Measurements from ENCODE around the gene MINDY4. TPM values are rescaled to one million over a fixed set of nuclear protein-coding genes. Genes with fewer than 3 reads are reported as not detected.

Gene MINDY4
- total RNA-seq, 1 experiment from 2014 or later = 1.8 TPM

- CTCF ChIA-PET = interaction anchor here (0.6 to 2.0 kb wide), 6 partner anchors 20 to 352 kb away, joined by 3 to 10 read pairs (median 5); no protein-coding TSS in a partner anchor
- DNase-seq (ENCODE audit: low spot score) (no peak), ATAC-seq (no peak)
- no peaks in the 10 kb centered on the region for H3K36me3 Mint-ChIP-seq
- H3K27me3 Mint-ChIP-seq (ENCODE audit: low read depth) = peaks cover 8% of the 10 kb centered on the region; the same call in 1 of the 2 replicates
- POLR2A ChIA-PET = no interaction called here
- no peaks in the 10 kb centered on the region for H3K9me3 Mint-ChIP-seq
- TF ChIP-seq, protein P1, sequence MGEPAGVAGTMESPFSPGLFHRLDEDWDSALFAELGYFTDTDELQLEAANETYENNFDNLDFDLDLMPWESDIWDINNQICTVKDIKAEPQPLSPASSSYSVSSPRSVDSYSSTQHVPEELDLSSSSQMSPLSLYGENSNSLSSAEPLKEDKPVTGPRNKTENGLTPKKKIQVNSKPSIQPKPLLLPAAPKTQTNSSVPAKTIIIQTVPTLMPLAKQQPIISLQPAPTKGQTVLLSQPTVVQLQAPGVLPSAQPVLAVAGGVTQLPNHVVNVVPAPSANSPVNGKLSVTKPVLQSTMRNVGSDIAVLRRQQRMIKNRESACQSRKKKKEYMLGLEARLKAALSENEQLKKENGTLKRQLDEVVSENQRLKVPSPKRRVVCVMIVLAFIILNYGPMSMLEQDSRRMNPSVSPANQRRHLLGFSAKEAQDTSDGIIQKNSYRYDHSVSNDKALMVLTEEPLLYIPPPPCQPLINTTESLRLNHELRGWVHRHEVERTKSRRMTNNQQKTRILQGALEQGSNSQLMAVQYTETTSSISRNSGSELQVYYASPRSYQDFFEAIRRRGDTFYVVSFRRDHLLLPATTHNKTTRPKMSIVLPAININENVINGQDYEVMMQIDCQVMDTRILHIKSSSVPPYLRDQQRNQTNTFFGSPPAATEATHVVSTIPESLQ (CRISPR knock-in tag; IDR thresholded peaks at IDR 0.05) = no peak
- TF ChIP-seq, protein P2, sequence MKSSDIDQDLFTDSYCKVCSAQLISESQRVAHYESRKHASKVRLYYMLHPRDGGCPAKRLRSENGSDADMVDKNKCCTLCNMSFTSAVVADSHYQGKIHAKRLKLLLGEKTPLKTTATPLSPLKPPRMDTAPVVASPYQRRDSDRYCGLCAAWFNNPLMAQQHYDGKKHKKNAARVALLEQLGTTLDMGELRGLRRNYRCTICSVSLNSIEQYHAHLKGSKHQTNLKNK (CRISPR knock-in tag; IDR thresholded peaks at IDR 0.05) = no peak
- TF ChIP-seq ZBTB21 (CRISPR knock-in tag; IDR thresholded peaks at IDR 0.05; ENCODE audit: borderline replicate concordance) = no peak
- TF ChIP-seq FOXP1 (CRISPR knock-in tag; IDR thresholded peaks at IDR 0.05; ENCODE audit: borderline replicate concordance) = no peak
- no peak for TF ChIP-seq HMGXB4 (CRISPR knock-in tag; IDR thresholded peaks at IDR 0.05)
- TF ChIP-seq, protein P3, sequence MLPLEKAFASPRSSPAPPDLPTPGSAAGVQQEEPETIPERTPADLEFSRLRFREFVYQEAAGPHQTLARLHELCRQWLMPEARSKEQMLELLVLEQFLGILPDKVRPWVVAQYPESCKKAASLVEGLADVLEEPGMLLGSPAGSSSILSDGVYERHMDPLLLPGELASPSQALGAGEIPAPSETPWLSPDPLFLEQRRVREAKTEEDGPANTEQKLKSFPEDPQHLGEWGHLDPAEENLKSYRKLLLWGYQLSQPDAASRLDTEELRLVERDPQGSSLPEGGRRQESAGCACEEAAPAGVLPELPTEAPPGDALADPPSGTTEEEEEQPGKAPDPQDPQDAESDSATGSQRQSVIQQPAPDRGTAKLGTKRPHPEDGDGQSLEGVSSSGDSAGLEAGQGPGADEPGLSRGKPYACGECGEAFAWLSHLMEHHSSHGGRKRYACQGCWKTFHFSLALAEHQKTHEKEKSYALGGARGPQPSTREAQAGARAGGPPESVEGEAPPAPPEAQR (CRISPR knock-in tag; IDR thresholded peaks at IDR 0.05) = no peak
- H3K4me1 Mint-ChIP-seq = peaks cover 4% of the 10 kb centered on the region
- no peak overlapping the region for H3K27ac Mint-ChIP-seq
- H3K4me3 Mint-ChIP-seq = peak overlapping the region; percentile 79
Measured at GRCh38 chr7:30770845-30771173, 408 bp upstream of the MINDY4 start.

- TF ChIP-seq CREM (CRISPR knock-in tag; IDR thresholded peaks at IDR 0.05) (0 out of 2 replicates have a peak, but pooled peaks have one; percentile 8), ZNF317 (CRISPR knock-in tag; IDR thresholded peaks at IDR 0.05; ENCODE audit: borderline replicate concordance, low read depth) (no peak)
- peaks cover 8% of the 10 kb centered on the region; the same call in 1 of the 2 replicates for H3K27me3 Mint-ChIP-seq (ENCODE audit: low read depth)
- no peaks in the 10 kb centered on the region for H3K9me3 Mint-ChIP-seq
- H3K27ac Mint-ChIP-seq = no peak overlapping the region
- ChIA-PET CTCF (interaction anchor here (1.0 to 2.0 kb wide), 4 partner anchors 12 to 166 kb away, joined by 3 to 10 read pairs (median 5); no protein-coding TSS in a partner anchor), POLR2A (no interaction called here)
- H3K4me3 Mint-ChIP-seq = peak overlapping the region; percentile 79
- DNase-seq (ENCODE audit: low spot score) = no peak
- ATAC-seq = no peak
- H3K36me3 Mint-ChIP-seq = no peaks in the 10 kb centered on the region
- H3K4me1 Mint-ChIP-seq = peaks cover 4% of the 10 kb centered on the region
Measured at GRCh38 chr7:30771880-30772425, 736 bp downstream of the MINDY4 start.

GRCh38 chr7:30772984-30773383, 1.8 kb downstream of the MINDY4 start:
- no peaks in the 10 kb centered on the region for H3K36me3 Mint-ChIP-seq
- ChIA-PET POLR2A (no interaction called here), CTCF (interaction anchor here (1.0 to 2.0 kb wide), 2 partner anchors 91 to 165 kb away, joined by 3 to 7 read pairs; partner anchors contain the start of gene CRHR2)
- H3K4me1 Mint-ChIP-seq = peaks cover 4% of the 10 kb centered on the region
- no peaks in the 10 kb centered on the region for H3K9me3 Mint-ChIP-seq
- ATAC-seq = no peak
- no peak overlapping the region for H3K27ac Mint-ChIP-seq
- no peak for TF ChIP-seq GABPB1 (CRISPR knock-in tag; IDR thresholded peaks at IDR 0.05)
- no peak overlapping the region for H3K4me3 Mint-ChIP-seq
- peaks cover 7% of the 10 kb centered on the region; the same call in 1 of the 2 replicates for H3K27me3 Mint-ChIP-seq (ENCODE audit: low read depth)
- no peak for DNase-seq (ENCODE audit: low spot score)

DNA sequence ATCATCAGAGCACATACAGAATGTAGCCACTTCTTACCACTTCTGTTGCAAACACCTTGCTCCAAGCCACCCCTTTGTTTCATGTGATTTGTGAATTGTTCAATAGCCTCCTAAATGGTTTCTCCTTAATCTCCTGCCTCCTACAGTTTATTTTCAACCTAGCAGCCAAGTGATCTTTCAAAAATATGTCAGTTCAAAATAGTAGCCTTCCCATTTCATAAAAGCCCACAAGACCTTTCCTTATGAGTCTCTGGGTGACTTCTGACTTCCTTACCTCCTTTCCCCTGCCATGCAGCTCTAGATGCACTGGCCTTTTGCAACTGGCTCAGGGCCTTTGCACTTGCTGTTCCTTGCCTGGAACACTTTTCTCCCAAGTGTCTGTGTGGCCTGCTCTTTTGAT, 4.8 kb downstream of the MINDY4 start:
- Mint-ChIP-seq H3K4me1 (peaks cover 4% of the 10 kb centered on the region), H3K9me3 (no peaks in the 10 kb centered on the region), H3K4me3 (no peak overlapping the region), H3K27me3 (ENCODE audit: low read depth) (no peaks in the 10 kb centered on the region), H3K36me3 (no peaks in the 10 kb centered on the region), H3K27ac (no peak overlapping the region)
- POLR2A ChIA-PET = no interaction called here
- ATAC-seq (no peak), DNase-seq (ENCODE audit: low spot score) (no peak)
- CTCF ChIA-PET = no interaction called here
- TF ChIP-seq NFATC4 (CRISPR knock-in tag; IDR thresholded peaks at IDR 0.05) = no peak
- no peak for TF ChIP-seq ELF4 (CRISPR knock-in tag; IDR thresholded peaks at IDR 0.05; ENCODE audit: low read depth)
- TF ChIP-seq, protein P4, sequence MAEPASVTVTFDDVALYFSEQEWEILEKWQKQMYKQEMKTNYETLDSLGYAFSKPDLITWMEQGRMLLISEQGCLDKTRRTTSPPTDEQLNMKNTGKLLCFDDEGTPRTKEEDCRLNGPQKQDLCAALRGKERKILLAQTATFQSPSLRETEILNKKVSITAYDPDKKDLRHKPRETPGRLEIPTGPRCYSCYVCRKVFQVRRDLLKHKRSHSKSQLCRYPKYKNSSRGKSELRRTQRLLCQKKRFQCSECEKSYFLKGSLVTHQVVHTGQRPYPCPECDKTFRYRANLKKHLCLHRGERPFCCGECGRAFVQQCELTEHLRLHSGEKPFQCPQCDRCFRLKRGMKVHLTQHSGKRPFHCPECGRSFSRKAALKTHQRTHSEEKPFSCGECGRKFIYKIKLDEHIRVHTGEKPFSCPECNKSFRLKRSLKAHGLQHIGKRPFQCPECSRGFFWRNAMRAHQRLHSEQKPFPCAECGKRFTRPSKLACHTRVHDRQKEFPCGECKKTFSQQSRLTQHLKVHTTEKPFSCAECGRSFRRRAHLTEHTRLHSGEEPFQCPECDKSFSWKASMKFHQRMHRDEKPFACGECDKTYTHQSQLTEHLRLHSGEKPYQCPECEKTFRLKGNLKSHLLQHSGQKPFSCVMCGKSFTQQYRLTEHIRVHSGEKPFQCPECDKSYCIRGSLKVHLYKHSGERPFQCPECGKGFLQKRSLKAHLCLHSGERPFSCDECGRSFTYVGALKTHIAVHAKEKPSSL (CRISPR knock-in tag; conservative IDR thresholded peaks at IDR 0.05) = no peak
- TF ChIP-seq ZNF423 (CRISPR knock-in tag; IDR thresholded peaks at IDR 0.05) = no peak
- TF ChIP-seq, protein P5, sequence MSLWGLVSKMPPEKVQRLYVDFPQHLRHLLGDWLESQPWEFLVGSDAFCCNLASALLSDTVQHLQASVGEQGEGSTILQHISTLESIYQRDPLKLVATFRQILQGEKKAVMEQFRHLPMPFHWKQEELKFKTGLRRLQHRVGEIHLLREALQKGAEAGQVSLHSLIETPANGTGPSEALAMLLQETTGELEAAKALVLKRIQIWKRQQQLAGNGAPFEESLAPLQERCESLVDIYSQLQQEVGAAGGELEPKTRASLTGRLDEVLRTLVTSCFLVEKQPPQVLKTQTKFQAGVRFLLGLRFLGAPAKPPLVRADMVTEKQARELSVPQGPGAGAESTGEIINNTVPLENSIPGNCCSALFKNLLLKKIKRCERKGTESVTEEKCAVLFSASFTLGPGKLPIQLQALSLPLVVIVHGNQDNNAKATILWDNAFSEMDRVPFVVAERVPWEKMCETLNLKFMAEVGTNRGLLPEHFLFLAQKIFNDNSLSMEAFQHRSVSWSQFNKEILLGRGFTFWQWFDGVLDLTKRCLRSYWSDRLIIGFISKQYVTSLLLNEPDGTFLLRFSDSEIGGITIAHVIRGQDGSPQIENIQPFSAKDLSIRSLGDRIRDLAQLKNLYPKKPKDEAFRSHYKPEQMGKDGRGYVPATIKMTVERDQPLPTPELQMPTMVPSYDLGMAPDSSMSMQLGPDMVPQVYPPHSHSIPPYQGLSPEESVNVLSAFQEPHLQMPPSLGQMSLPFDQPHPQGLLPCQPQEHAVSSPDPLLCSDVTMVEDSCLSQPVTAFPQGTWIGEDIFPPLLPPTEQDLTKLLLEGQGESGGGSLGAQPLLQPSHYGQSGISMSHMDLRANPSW (CRISPR knock-in tag; conservative IDR thresholded peaks at IDR 0.05; ENCODE audit: low read depth) = no peak
- TF ChIP-seq, protein P6, sequence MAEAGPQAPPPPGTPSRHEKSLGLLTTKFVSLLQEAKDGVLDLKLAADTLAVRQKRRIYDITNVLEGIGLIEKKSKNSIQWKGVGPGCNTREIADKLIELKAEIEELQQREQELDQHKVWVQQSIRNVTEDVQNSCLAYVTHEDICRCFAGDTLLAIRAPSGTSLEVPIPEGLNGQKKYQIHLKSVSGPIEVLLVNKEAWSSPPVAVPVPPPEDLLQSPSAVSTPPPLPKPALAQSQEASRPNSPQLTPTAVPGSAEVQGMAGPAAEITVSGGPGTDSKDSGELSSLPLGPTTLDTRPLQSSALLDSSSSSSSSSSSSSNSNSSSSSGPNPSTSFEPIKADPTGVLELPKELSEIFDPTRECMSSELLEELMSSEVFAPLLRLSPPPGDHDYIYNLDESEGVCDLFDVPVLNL (CRISPR knock-in tag; IDR thresholded peaks at IDR 0.05; ENCODE audit: borderline replicate concordance, low read depth) = no peak
- TF ChIP-seq ZNF121 (CRISPR knock-in tag; IDR thresholded peaks at IDR 0.05) = no peak

Data from WTC11 (cell line).